NCI-H446 (cell line): ENCODE results near the gene HBS1L.

Experiments
- DNase-seq, 2 experiments: peaks; one replicate each; lab custom pipeline; 2025; lab: John Stamatoyannopoulos, UW

The HBS1L gene

DNA sequence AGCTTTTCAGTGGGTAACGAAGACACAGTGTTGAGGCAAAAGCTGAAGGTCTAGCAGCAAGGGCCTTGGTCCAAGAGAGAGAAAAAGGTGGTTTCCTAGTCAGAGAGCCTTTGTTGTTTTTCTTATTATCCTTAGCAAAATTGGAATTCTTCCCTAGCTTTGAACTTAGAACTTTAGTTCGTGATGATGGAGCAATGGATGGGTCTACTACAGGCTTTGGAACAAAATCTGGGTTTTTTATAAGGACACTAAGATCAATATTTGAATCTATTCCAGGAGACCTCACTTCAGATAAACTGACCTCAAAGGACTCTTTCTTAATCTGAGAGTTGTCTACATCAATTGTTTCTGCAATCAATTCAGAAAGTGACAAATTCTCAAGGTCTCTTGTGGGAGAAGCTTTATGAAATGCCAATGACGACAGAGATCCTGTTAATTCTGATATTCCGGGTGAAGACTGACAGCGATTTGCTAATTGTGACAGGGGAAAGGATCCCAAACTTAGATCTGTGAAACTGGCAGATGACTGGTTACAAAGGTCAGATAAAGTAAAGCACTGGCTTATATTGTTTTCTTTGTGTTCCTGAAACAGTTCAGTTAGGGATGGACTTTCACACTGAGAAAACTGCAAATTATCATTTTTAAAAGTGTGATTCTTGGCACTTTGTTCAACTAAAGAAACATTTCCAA is 17.7 kb downstream of the HBS1L start:
- no peak for DNase-seq

DNA sequence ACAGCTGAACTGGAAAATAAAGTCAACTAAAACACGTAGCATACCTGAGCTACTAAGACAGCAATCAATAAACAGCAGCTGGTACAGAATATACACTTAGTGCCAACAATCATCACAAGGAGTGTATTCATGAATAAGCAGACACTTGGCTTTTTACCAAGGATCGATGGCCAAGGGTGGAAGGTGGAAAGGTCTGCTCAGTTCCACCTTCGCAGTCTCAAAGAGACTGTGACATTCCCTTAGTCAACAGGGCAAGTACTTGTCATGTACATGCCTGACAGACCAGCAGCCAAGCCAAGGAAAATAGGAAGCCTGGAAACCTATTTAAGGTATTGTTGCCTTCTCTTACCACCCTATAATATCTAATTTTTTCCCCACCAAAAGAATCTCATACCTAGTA is 21.4 kb downstream of the HBS1L start:
- peak in 1 of 2 experiments; percentile 9 for DNase-seq

DNA sequence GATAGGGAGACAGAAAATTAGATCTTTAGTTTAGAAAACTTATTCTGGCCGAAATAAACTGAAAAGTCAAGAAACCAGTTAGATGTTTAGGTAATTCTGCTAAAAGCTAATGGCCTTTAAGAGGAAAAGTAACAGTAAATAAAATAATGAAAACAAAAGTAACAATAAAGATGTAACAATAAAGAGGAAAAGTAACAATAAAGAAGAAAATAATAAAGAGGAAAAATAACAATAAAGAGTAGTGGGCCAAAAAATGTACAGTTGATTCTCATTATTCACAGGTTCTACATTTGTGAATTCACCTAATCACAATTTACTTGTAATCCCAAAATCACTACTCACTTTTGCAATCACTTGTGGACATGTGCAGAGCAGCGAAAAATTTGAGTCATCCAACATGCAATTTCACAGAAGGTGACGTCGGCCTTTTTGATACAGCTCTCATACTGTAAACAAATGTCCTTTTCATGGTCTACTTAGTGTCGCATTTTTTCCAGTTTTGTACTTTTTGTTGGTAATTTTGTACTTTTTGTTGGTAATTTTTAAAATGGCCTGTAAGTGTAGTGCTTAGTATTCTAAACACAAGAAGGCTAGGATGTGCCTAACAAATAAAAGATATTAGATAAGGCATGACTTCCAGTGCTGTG is 24.0 kb downstream of the HBS1L start:
- DNase-seq = no peak

DNA sequence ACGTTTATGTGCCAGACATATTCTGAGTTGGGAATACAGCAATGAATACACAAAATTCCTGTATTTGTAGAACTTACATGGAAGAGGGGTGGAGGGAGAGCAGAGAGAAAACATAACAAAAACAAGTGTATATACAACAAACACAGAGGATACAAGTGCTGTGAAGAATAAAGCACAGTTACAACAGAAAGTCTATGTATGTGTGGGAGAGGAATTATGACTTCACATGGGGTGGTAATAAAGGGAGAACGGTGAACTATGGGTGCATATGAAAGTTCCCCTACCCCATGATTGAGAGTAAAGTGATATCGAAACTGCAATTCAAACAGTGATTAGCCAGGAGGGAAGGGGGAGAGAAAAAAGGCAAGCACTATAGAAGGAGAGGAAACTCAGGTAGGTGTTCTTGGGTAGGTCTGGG is 24.6 kb downstream of the HBS1L start:
- DNase-seq = no peak

DNA sequence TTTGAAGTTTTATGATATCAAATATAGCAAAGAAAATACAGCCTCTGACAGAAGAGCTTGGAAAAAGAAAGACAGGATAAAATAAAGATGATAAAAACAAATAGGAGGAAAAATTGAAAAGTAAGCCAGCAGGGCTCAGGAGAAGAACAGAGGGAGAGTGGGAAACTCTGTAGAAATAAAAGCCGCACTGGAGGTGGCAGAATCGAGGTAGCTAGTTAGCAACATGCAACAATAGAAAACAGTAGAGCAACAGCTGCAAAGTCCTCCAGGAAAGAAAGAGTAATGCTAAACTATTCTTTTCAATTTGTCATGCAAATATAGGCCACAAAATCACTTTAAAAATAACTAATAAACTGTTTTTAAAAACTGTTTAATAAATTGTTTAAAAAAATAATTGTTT is 28.8 kb downstream of the HBS1L start:
- no peak for DNase-seq

DNA sequence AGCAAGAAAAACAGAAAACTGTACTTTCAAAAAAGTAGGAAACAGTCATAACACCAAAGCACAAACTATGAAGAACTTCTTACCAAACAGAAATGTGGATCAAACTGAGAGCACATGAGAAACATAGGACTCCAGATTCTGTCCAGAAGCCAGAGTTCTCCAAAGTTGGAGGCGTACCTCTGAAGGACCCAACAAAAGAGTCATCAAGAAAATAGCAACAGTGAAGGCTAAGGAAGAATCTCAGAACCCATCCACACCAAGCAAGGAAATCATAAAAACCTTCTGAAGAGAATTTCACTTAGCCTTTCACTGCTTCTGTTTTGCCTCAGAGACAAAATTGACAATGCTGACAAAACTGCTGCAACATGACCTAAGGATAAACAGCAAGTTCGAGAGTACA is 29.4 kb downstream of the HBS1L start:
- no peak for DNase-seq

DNA sequence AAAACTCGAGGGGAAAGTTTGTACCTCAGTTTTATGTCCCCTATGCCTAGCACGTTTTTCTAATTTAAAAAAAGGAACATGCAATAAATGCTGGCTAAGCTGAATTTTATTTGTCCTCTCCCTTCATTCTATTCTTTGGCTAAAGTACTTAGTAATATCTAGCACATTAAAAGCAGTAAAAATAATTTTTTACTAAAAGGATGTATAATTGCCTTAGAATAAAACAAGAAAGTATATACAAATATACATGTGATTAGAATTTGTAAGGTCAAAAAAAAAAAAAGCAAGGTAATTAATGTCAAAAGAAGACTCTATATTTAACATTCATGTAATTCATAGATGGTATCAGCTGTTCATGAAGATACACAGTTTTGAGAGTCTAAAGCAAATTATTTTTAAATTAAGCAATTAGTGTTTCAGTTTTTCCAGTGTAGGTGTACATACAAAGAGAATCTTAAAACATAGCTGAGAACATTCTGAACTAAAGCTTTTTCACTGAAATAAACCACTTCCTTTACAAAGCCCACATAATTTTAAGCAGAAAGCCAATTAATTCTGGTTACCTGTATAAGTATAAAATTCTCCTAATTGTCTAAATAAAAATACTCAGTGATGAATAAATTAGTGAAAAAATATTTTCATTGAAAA is 32.4 kb downstream of the HBS1L start:
- DNase-seq = no peak

DNA sequence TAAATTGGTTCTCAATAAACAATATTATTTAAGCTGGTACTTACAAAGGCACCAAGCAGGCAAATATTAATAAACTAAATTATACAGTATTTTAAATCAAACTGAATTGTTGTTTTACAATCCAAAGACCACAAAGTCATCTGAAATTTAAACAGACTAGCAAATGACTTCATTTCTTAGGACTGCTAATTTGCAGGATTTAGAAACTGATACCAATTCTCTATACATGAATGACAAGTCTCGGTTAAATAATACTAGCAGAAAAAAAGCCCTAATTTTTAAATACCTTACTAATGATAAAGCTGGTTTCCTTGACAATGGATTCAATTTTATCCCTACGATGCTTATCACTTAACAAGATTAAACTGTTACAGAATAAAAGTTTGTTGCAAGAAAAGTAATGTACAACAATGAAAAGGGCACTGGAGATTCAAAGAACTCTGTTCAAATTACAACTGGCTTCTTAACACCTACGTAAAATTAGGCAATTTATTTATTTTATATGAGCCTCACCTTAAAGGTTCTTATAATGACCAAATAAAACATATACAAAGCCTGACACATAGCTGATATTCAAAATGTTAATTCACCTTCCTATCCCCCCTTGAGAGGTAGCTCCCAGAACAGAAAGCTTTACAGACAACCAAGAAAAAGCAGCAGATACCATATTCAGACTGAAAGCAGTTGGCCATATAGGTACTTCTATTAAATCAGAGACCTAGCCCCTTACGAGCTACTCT is 33.1 kb downstream of the HBS1L start:
- no peak for DNase-seq

DNA sequence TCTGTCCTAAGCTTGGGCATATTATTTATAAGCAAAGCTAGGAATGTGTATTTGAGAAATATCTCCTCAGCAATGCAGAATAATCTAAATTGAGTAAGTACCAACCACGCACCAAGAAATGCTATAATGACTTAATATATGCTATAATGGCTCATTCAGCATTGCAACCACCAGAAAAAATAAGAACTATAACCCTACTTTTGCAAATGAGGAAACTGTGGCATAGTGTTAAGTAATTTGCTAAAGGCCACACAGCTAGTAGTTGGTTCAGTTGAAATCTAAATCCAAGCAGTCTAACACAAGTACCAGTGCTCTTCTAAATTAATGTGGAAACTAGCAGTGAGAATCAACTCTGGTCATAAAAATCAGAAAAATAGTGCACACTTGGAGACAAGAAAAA is 35.7 kb downstream of the HBS1L start:
- DNase-seq = no peak

DNA sequence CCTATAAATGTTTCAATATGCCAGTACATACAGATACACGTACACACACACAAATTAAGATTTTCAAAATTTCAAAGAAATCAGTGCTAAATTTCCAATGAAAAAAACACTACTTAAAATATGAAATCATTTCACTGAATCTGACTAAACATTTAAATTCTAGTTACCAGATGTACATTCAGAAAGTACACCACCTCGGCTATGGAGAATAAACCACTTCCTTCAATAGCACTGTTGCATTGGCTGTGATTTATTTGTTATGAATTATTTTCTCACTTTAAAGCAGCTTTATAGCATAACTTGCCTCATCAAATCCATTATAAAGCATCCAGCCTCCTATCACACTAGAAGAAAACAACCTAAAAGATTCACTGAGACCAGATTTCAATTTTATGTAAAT is 36.6 kb downstream of the HBS1L start:
- DNase-seq = no peak

DNA sequence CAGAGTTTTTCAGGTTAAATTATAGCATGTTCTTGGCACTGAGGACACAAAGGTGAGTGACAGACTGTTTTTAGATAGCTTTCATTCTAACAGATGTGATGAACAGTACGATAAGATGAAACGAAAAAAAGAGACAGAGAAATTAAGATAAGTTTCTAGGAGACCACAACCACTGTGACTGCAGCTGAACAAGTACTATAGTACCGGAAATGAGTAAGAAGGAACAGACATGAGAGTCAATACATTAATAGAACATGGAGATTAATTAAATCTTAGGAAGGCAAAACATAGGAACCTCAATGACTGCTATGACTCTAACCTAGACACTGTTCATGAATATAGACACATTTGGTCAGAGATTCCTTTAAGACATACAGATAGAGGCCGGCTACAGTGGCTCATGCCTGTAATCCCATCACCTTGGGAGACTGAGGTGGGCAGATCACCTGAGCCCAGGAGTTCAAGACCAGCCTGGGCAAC is 40.2 kb downstream of the HBS1L start:
- no peak for DNase-seq

DNA sequence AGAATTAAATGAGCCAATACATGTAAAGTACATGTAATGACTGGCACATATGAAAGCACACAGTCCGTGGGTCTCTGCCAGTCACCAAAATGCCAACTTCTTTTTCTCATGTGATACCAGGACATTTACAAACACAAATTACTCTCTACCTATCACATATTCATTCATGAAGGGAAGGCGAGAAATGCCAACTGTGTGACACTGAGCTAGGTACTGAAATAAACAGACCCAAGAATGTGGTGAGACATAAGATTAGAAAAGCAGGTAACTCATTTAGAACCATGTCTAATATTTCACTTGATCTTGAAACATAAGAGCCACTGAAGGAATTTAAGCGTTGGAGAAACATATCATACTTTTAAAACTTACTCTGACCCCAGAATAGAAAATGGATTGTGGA is 41.4 kb downstream of the HBS1L start:
- DNase-seq = no peak

DNA sequence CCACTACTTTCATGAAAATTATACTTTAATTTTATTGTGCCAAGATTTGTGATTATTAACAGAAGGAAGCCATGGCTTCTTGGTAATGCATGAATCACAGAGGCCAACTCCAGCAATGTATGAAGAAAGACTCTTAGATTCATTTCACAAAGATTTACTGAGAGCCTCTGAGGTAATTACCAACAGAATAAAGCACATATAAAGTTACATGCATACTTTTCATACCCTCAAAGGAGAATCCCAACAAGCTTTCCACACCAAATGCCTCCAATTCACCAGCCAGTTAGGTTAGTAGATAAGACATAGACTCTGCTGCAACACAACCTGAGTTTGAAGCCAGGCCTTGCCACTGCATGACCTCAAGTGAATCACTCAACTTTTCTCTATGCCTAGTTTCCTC is 41.9 kb downstream of the HBS1L start:
- no peak for DNase-seq

DNA sequence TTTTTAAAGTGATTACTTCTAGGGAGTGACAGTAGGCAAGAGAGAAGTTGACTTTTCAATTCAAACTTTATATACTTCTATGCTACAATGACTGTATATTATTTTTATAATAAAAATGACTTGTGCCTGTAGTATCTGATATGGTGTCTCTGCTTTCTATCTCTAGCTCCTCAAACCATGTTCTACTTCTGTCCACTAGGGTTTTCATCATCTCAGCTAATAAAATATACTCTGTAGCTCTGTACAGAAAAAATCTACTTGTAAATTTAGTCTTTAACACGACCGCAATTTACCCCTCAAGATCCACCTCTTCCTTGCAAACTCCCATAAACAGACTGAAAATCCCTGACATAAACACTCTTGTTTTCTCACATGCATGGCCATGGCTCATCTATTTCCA is 42.3 kb downstream of the HBS1L start:
- DNase-seq = no peak

DNA sequence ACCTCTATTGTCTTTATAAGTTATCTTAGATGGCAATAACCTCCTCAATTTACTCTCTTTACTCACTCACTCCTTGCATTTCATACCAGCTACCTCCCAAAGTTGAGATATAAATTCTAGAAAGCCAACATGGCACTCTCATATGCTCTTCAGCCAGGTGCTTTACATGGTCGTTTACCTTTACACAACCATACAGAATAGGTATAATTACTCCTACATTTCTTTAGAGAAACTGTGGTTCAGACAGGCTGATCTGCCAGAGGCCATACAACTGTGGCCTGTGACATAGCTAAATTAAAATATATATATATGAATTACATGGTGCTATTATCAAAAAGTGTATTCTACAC is 45.7 kb downstream of the HBS1L start:
- DNase-seq = no peak

DNA sequence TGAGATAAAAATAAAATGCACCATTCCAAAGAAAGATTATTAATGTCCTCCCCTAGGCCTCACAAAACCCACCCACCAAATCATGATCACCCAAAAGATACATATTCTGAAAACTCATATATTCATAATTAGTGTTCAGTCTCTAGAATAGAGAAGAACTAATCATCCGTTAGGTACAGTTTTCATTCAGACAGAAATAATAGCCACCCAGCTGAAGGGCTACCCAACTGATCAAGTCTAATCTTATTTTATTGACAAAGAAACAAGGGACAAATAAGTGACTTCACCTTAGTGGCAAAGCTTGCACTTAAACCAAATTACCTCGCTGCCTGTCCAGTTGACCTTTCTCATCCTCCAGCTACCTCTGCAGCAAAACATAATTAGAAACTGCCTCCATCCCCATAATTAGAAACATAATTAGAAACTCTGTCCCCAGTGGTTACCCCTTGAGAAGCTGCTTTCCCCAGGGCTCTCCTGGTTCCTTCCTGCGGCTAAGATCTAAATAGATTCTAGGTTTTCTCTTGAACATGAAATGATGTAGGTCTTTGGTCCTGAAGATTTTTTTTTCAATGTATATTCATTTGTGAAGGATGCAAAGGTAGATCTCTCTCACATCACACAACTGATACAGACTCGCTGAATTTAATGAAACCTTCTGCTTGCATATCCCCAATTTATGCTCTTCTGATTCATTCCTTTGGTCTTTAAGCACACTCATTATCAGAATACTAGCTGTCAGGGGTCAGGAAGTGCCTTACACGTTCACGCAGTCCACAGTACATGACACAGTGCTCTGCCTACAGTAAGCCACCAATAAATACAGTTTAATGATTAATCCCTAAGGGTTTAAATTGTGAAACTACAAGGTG is 46.3 kb downstream of the HBS1L start:
- DNase-seq = no peak

DNA sequence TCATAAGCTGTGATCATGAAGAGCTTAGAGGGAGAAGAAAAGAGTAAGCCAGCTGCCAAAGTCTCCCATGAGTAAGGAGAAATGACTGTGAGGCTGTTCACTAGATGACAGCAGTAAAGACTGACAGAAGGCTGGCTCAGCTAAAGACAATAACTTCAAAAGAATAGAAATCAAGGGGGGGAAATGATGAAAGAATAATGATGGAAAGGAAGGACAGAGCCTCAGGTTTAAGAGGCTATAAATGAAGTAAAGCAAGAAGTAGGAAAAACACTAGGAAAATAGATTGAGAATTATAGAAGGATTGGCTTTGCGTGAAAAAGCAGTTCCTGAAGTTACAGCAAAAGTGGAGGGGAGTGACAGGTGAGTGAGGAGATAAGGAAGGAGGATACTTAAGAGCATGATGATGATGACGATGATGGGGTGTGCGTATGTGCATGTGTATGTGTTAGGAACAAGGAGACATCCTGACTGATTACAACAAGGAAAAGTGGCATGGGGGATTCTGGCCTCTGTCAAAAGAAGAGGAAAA is 48.2 kb downstream of the HBS1L start:
- DNase-seq = no peak

DNA sequence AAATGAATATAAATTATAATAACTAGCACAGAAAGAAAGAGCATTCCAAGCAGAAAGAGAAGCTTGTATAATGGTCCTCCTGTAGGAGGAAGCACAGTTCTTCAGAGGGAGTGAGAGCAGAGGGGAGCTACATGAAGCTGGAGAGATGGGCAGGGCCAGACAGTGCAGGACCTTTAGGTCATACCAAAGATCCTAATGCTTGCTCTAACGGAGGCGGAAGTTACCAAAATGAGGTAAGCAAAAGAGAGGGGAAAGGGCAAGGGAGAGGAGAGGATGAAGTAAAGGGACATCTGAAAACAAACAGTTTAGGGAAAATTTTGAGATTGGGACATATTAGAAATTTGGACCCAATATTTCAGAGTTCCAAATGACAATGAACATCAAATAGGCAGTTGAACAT is 50.2 kb downstream of the HBS1L start:
- DNase-seq = no peak

DNA sequence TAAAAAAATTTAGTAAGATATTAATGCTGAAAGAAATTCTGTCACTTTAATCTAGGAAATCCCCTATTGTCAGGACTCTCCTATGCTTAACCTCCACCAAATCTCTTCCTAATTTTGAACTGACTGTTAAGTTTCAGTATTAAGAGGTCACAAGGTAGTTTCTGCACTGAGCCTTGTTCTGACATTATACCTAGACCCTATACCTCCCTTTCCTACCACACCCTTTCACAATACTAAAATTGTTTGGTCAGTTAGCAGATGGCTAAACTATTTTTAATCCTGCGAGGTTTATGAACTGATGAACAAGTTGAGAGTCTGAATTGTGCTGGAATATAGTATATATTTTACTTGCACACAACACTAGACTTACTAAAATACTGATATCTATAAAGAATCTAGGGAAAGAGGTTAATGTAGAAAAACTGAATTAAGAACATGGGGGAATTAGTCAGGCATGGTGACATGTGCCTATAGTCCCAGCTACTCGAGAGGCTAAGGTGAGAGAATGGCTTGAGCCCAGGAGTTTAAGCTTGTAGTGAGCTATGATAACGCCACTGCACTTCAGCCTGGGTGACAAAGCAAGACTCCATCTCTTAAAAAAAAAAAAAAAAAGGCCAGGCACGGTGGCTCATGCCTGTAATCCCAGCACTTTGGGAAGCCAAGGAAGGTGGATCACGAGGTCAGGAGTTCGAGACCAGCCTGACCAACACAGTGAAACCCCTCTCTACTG is 51.5 kb downstream of the HBS1L start:
- DNase-seq = no peak

DNA sequence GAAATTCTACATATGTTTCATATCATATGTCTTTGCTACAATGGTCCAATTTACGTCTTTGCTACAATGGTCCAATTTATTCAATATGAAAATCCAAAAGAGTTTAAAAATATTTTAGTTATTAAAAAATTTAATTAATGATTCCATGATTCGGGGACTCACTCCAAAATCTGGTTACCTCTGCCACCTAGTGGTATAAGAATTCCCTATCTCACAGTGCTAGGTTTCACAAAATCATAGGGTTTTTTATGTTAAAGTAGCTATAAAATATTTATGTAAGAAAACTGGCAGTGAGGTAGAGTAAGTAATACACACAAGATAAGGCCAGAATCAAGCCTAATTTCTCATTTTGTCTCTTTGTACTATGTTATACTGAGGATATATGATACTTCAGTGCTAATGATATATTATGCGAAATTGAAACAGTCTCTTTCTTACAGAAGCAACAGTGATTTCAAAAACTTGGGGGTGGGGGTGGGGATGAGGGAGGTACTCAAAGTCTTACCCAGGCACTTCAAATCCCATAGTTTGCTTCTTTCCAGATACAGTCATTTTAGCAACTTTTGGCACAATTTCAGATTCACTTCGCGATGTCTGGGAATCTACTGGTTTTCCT is 52.3 kb downstream of the HBS1L start:
- peak in 1 of 2 experiments; percentile 25 for DNase-seq
